ENCODE measurements around the gene LCN1.

GRCh38 chr9:135498381-135499126 is 22.7 kb upstream of the LCN1 start:
- TF ChIP-seq CTCF (IDR thresholded peaks at IDR 0.05 in 4 of 5, conservative IDR thresholded peaks at IDR 0.05 in 1 of 5) (no peak), POLR2A (IDR thresholded peaks at IDR 0.05) (no peak)
